ENCODE data around the gene HADHB.

Gene HADHB

GRCh38 chr2:26285931-26286330, 41.2 kb downstream of the HADHB start:
- no peak overlapping the region for H3K4me2 ChIP-seq (ENCODE audit: low read length)
- TF ChIP-seq CTCF (IDR thresholded peaks at IDR 0.05; ENCODE audit: low read depth, low read length, poor library complexity, severe bottlenecking) (no peak), EZH2phosphoT487 (IDR thresholded peaks at IDR 0.05; ENCODE audit: borderline replicate concordance, low read length) (no peak)
- no peak overlapping the region for H3K4me3 ChIP-seq (ENCODE audit: low read length)
- no peaks in the 10 kb centered on the region for H3K9me2 ChIP-seq (replicated peaks; ENCODE audit: control insufficient read depth, low read length)
- H3K27ac ChIP-seq (ENCODE audit: low read depth, low read length) = no peak overlapping the region
- H3K27me3 ChIP-seq (ENCODE audit: control insufficient read depth, low read length) = no peaks in the 10 kb centered on the region
- no peaks in the 10 kb centered on the region for H3K79me2 ChIP-seq (ENCODE audit: control insufficient read depth, low read length)
- H3K9me3 ChIP-seq (ENCODE audit: control insufficient read depth, insufficient read depth, low read length) = no peaks in the 10 kb centered on the region
- H3K36me3 ChIP-seq (ENCODE audit: control insufficient read depth, low read length) = peaks cover 18% of the 10 kb centered on the region
- no peaks in the 10 kb centered on the region; the same call in 1 of the 2 replicates for H3F3A ChIP-seq (ENCODE audit: control insufficient read depth, insufficient read depth)
- H4K20me1 ChIP-seq (ENCODE audit: control insufficient read depth, insufficient read depth, low read depth, low read length) = no peaks in the 10 kb centered on the region
- H3K4me1 ChIP-seq (ENCODE audit: control insufficient read depth, low read length) = no peaks in the 10 kb centered on the region

- Histone ChIP-seq H3K4me1 (ENCODE audit: control insufficient read depth, low read length) (no peaks in the 10 kb centered on the region), H3K9me2 (replicated peaks; ENCODE audit: control insufficient read depth, low read length) (no peaks in the 10 kb centered on the region), H3K79me2 (ENCODE audit: control insufficient read depth, low read length) (no peaks in the 10 kb centered on the region), H3K27ac (ENCODE audit: low read depth, low read length) (no peak overlapping the region), H3K4me3 (ENCODE audit: low read length) (no peak overlapping the region), H3K9me3 (ENCODE audit: control insufficient read depth, insufficient read depth, low read length) (no peaks in the 10 kb centered on the region), H3K4me2 (ENCODE audit: low read length) (no peak overlapping the region), H3F3A (ENCODE audit: control insufficient read depth, insufficient read depth) (no peaks in the 10 kb centered on the region; the same call in 1 of the 2 replicates), H3K27me3 (ENCODE audit: control insufficient read depth, low read length) (no peaks in the 10 kb centered on the region), H3K36me3 (ENCODE audit: control insufficient read depth, low read length) (peaks cover 8% of the 10 kb centered on the region; the same call in 1 of the 2 replicates), H4K20me1 (ENCODE audit: control insufficient read depth, insufficient read depth, low read depth, low read length) (no peaks in the 10 kb centered on the region)
- TF ChIP-seq EZH2phosphoT487 (IDR thresholded peaks at IDR 0.05; ENCODE audit: borderline replicate concordance, low read length) = no peak
- TF ChIP-seq CTCF (IDR thresholded peaks at IDR 0.05; ENCODE audit: low read depth, low read length, poor library complexity, severe bottlenecking) = no peak
Measured at GRCh38 chr2:26290001-26290400, 45.3 kb downstream of the HADHB start.

GRCh38 chr2:26292646-26293045, 47.9 kb downstream of the HADHB start:
- no peak overlapping the region for H3K4me2 ChIP-seq (ENCODE audit: low read length)
- H3K79me2 ChIP-seq (ENCODE audit: control insufficient read depth, low read length) = no peaks in the 10 kb centered on the region
- H3K27ac ChIP-seq (ENCODE audit: low read depth, low read length) = no peak overlapping the region
- no peaks in the 10 kb centered on the region; the same call in 1 of the 2 replicates for H3F3A ChIP-seq (ENCODE audit: control insufficient read depth, insufficient read depth)
- TF ChIP-seq EZH2phosphoT487 (IDR thresholded peaks at IDR 0.05; ENCODE audit: borderline replicate concordance, low read length) = no peak
- TF ChIP-seq CTCF (IDR thresholded peaks at IDR 0.05; ENCODE audit: low read depth, low read length, poor library complexity, severe bottlenecking) = no peak
- H3K36me3 ChIP-seq (ENCODE audit: control insufficient read depth, low read length) = peaks cover under 1% of the 10 kb centered on the region; the same call in 1 of the 2 replicates
- 0 out of 2 replicates have a peak, but pooled peaks cover 3% of the 10 kb centered on the region for H3K27me3 ChIP-seq (ENCODE audit: control insufficient read depth, low read length)
- no peak overlapping the region for H3K4me3 ChIP-seq (ENCODE audit: low read length)
- H3K4me1 ChIP-seq (ENCODE audit: control insufficient read depth, low read length) = no peaks in the 10 kb centered on the region
- no peaks in the 10 kb centered on the region for H3K9me2 ChIP-seq (replicated peaks; ENCODE audit: control insufficient read depth, low read length)
- H3K9me3 ChIP-seq (ENCODE audit: control insufficient read depth, insufficient read depth, low read length) = no peaks in the 10 kb centered on the region
- H4K20me1 ChIP-seq (ENCODE audit: control insufficient read depth, insufficient read depth, low read depth, low read length) = no peaks in the 10 kb centered on the region
